Neural progenitor cell (in vitro differentiated cells): ENCODE measurements around the gene DUSP23.

ENCODE experiments used
- CTCF ChIP-seq: fragments of 200-600 bp; sonication (generic); IDR thresholded peaks from 2 replicates; pipeline ENCODE4 v1.5.1; 2017; ENCODE audit warnings: antibody characterized with exemption, mild to moderate bottlenecking
- EZH2 ChIP-seq: fragments of 200-600 bp; sonication (generic); IDR thresholded peaks from 2 replicates; pipeline ENCODE4 v1.6.1; 2017; ENCODE audit warnings: antibody characterized with exemption, mild to moderate bottlenecking, moderate library complexity
- EZH2phosphoT487 ChIP-seq: fragments of 200-600 bp; sonication (generic); IDR thresholded peaks from 2 replicates; pipeline ENCODE4 v1.6.1; 2017; ENCODE audit warnings: antibody characterized with exemption

- no peak for TF ChIP-seq CTCF
- TF ChIP-seq EZH2phosphoT487: no peak
- no peak for TF ChIP-seq EZH2
Observed at GRCh38 chr1:159774465-159774864, 6.3 kb upstream of the DUSP23 start.
